Measurements from ENCODE around the gene KLHL30.

KLHL30 gene

GRCh38 chr2:238171575-238172187 is 33.2 kb downstream of the KLHL30 start:
- no peak for TF ChIP-seq SIN3A (IDR thresholded peaks at IDR 0.05; ENCODE audit: borderline replicate concordance, insufficient read depth, low read length)
- TF ChIP-seq REST (IDR thresholded peaks at IDR 0.05; ENCODE audit: insufficient read depth in 1 of 2, low read depth in 2 of 2, low read length in 2 of 2) = no peak
- TF ChIP-seq POLR2AphosphoS5 (IDR thresholded peaks at IDR 0.05; ENCODE audit: low read depth, low read length) = no peak
- no peak for TF ChIP-seq TAF1 (IDR thresholded peaks at IDR 0.05; ENCODE audit: borderline replicate concordance, insufficient read depth, low read length)
- TF ChIP-seq FOXP2 (optimal IDR thresholded peaks at IDR 0.05; ENCODE audit: borderline replicate concordance, extremely low read depth, extremely low read length, insufficient read depth) = no peak

GRCh38 chr2:238172439-238172838 is 34.0 kb downstream of the KLHL30 start:
- TF ChIP-seq TAF1 (IDR thresholded peaks at IDR 0.05; ENCODE audit: borderline replicate concordance, insufficient read depth, low read length) (no peak), FOXP2 (optimal IDR thresholded peaks at IDR 0.05; ENCODE audit: borderline replicate concordance, extremely low read depth, extremely low read length, insufficient read depth) (no peak), SIN3A (IDR thresholded peaks at IDR 0.05; ENCODE audit: borderline replicate concordance, insufficient read depth, low read length) (no peak), REST (IDR thresholded peaks at IDR 0.05; ENCODE audit: insufficient read depth in 1 of 2, low read depth in 2 of 2, low read length in 2 of 2) (no peak), POLR2AphosphoS5 (IDR thresholded peaks at IDR 0.05; ENCODE audit: low read depth, low read length) (no peak)

- TF ChIP-seq SIN3A (IDR thresholded peaks at IDR 0.05; ENCODE audit: borderline replicate concordance, insufficient read depth, low read length) (no peak), POLR2AphosphoS5 (IDR thresholded peaks at IDR 0.05; ENCODE audit: low read depth, low read length) (no peak), REST (IDR thresholded peaks at IDR 0.05; ENCODE audit: insufficient read depth in 1 of 2, low read depth in 2 of 2, low read length in 2 of 2) (no peak), FOXP2 (optimal IDR thresholded peaks at IDR 0.05; ENCODE audit: borderline replicate concordance, extremely low read depth, extremely low read length, insufficient read depth) (no peak), TAF1 (IDR thresholded peaks at IDR 0.05; ENCODE audit: borderline replicate concordance, insufficient read depth, low read length) (no peak)
Observed at GRCh38 chr2:238173692-238174091, 35.2 kb downstream of the KLHL30 start.

GRCh38 chr2:238174291-238174690 is 35.8 kb downstream of the KLHL30 start:
- TF ChIP-seq TAF1 (IDR thresholded peaks at IDR 0.05; ENCODE audit: borderline replicate concordance, insufficient read depth, low read length) = no peak
- no peak for TF ChIP-seq SIN3A (IDR thresholded peaks at IDR 0.05; ENCODE audit: borderline replicate concordance, insufficient read depth, low read length)
- no peak for TF ChIP-seq FOXP2 (optimal IDR thresholded peaks at IDR 0.05; ENCODE audit: borderline replicate concordance, extremely low read depth, extremely low read length, insufficient read depth)
- no peak for TF ChIP-seq POLR2AphosphoS5 (IDR thresholded peaks at IDR 0.05; ENCODE audit: low read depth, low read length)
- no peak for TF ChIP-seq REST (IDR thresholded peaks at IDR 0.05; ENCODE audit: insufficient read depth in 1 of 2, low read depth in 2 of 2, low read length in 2 of 2)

All from PFSK-1 (cell line).